ENCODE data around the gene C5orf34. TPM values are rescaled to one million over a fixed set of nuclear protein-coding genes. Genes with fewer than 3 reads are reported as not detected.
"Not testable (repeated sequence)": the region's sequence is repeated elsewhere in the genome, so short reads cannot be mapped to it uniquely, and the experiment has no call there.

The C5orf34 gene
- total RNA-seq, 2 donors from 2014 or later, result 0.35 to 0.44 TPM

- intact Hi-C loops (cut with DNase I), result no loop called here
- DNase-seq (no peak), ATAC-seq (no peak)
Measured at GRCh38 chr5:43523662-43524072, 8.7 kb upstream of the C5orf34 start.

GRCh38 chr5:43520615-43521014 is 5.7 kb upstream of the C5orf34 start:
- ATAC-seq (no peak), DNase-seq (no peak)
- intact Hi-C loops (cut with DNase I), result no loop called here

GRCh38 chr5:43515678-43516048 is 715 bp upstream of the C5orf34 start:
- ATAC-seq (no peak), DNase-seq (no peak)
- intact Hi-C loops (cut with DNase I), result no loop called here

GRCh38 chr5:43514471-43514815 is 505 bp downstream of the C5orf34 start:
- DNase-seq (no peak), ATAC-seq (peak in 1 of 2 donors; percentile 41)
- intact Hi-C loops (cut with DNase I), result no loop called here

- intact Hi-C loops (cut with DNase I), result no loop called here
- ATAC-seq (no peak), DNase-seq (no peak)
Measured at GRCh38 chr5:43514025-43514424, 923 bp downstream of the C5orf34 start.

GRCh38 chr5:43511062-43511461 is 3.9 kb downstream of the C5orf34 start:
- ATAC-seq; DNase-seq; intact Hi-C loops (cut with DNase I): not testable (repeated sequence)

GRCh38 chr5:43498581-43498980 is 16.4 kb downstream of the C5orf34 start:
- DNase-seq, result no peak
- no peak for ATAC-seq
- intact Hi-C loops (cut with DNase I), result no loop called here

GRCh38 chr5:43497311-43498104 is 17.4 kb downstream of the C5orf34 start:
- DNase-seq (no peak), ATAC-seq (no peak)
- intact Hi-C loops (cut with DNase I), result no loop called here

GRCh38 chr5:43491326-43491725 is 23.6 kb downstream of the C5orf34 start:
- intact Hi-C loops (cut with DNase I), result no loop called here
- ATAC-seq, result no peak
- no peak for DNase-seq

GRCh38 chr5:43486353-43486752 is 28.6 kb downstream of the C5orf34 start:
- intact Hi-C loops (cut with DNase I), result loop anchor here in 1 of 2 donors (10.0 kb wide), 1 partner anchor 172 kb away; the partner anchor contains the start of gene HMGCS1
- DNase-seq, result no peak
- ATAC-seq, result no peak

- intact Hi-C loops (cut with DNase I), result loop anchor here in 1 of 2 donors (10.0 kb wide), 1 partner anchor 171 kb away; the partner anchor contains the start of gene HMGCS1
- no peak for DNase-seq
- ATAC-seq, result no peak
Measured at GRCh38 chr5:43485406-43485805, 29.5 kb downstream of the C5orf34 start.

GRCh38 chr5:43484106-43484849 is 30.7 kb downstream of the C5orf34 start:
- ATAC-seq, result peak; percentile 75 to 87
- intact Hi-C loops (cut with DNase I), result loop anchor here in 1 of 2 donors (10.0 kb wide), 1 partner anchor 169 kb away; the partner anchor contains the start of gene HMGCS1
- DNase-seq, result peak; percentile 84

GRCh38 chr5:43483298-43484105 is 31.4 kb downstream of the C5orf34 start, which contains the start of gene TMEM267:
TSS of gene TMEM267 (minus strand) at chr5:43483865. CDS start at chr5:43453969, 29,896 bp downstream.
- ATAC-seq (peak; percentile 98 to 99), DNase-seq (peak; percentile 95)
- intact Hi-C loops (cut with DNase I), result loop anchor here in 1 of 2 donors (10.0 kb wide), 1 partner anchor 169 kb away; the partner anchor contains the start of gene HMGCS1

GRCh38 chr5:43482490-43483297 is 32.3 kb downstream of the C5orf34 start:
- ATAC-seq (no peak), DNase-seq (no peak)
- intact Hi-C loops (cut with DNase I), result loop anchor here in 1 of 2 donors (10.0 kb wide), 1 partner anchor 168 kb away; the partner anchor contains the start of gene HMGCS1

- intact Hi-C loops (cut with DNase I), result no loop called here
- no peak for ATAC-seq
- DNase-seq, result no peak
Measured at GRCh38 chr5:43469671-43470391, 45.1 kb downstream of the C5orf34 start.

GRCh38 chr5:43467100-43467499 is 47.8 kb downstream of the C5orf34 start:
- ATAC-seq (no peak), DNase-seq (no peak)
- intact Hi-C loops (cut with DNase I), result no loop called here

- intact Hi-C loops (cut with DNase I); DNase-seq; ATAC-seq: not testable (repeated sequence)
Measured at GRCh38 chr5:43465455-43465854, 49.5 kb downstream of the C5orf34 start.

GRCh38 chr5:43461066-43461465 is 53.9 kb downstream of the C5orf34 start:
- intact Hi-C loops (cut with DNase I), result no loop called here
- ATAC-seq, result no peak
- no peak for DNase-seq

Data from left cardiac atrium (tissue), 4 donors.